Glutamatergic neuron (in vitro differentiated cells): ENCODE data around the gene CCR6. TPM values are rescaled to one million over a fixed set of nuclear protein-coding genes. Genes with fewer than 3 reads are reported as not detected.

ENCODE experiments used
- DNase-seq: peaks from one replicate; pipeline ENCODE4 v3.0.0; 2022
- H3K27ac Mint-ChIP-seq: one replicate; pipeline ENCODE4 v1.8.0; 2020; ENCODE audit warnings: mild to moderate bottlenecking, mixed read lengths, inconsistent platforms; ENCODE audit not compliant: unreplicated experiment
- H3K27me3 Mint-ChIP-seq: one replicate; pipeline ENCODE4 v1.8.0; 2020; ENCODE audit warnings: mild to moderate bottlenecking, moderate library complexity, mixed read lengths, inconsistent platforms; ENCODE audit not compliant: unreplicated experiment
- H3K36me3 Mint-ChIP-seq: one replicate; pipeline ENCODE4 v1.8.0; 2020; ENCODE audit warnings: mild to moderate bottlenecking, mixed read lengths, inconsistent platforms; ENCODE audit not compliant: unreplicated experiment
- H3K4me1 Mint-ChIP-seq: one replicate; pipeline ENCODE4 v1.8.0; 2020; ENCODE audit warnings: mild to moderate bottlenecking, low read depth, mixed read lengths, inconsistent platforms; ENCODE audit not compliant: unreplicated experiment
- H3K4me3 Mint-ChIP-seq: one replicate; pipeline ENCODE4 v1.8.0; 2020; ENCODE audit warnings: mild to moderate bottlenecking, mixed read lengths, inconsistent platforms; ENCODE audit not compliant: unreplicated experiment
- H3K9me3 Mint-ChIP-seq: one replicate; pipeline ENCODE4 v1.8.0; 2020; ENCODE audit warnings: mild to moderate bottlenecking, moderate library complexity, mixed read lengths, inconsistent platforms; ENCODE audit not compliant: unreplicated experiment
- total RNA-seq: library from RNA; stranded (reverse); fragmentation: NEBNext Ultra II Directional; extraction: Animal tissue kit (Norgen Biotek cat#: 25700); gene quantifications from one replicate; pipeline ENCODE4 v1.2.1, GENCODE V29; 2021; ENCODE audit not compliant: unreplicated experiment
- TF ChIP-seq, protein P1 (sequence below): fragments of 200-600 bp; sonication (generic); IDR thresholded peaks from one replicate; pipeline ENCODE4 v1.5.0; 2021; ENCODE audit not compliant: partially characterized antibody, unreplicated experiment

The CCR6 gene
- total RNA-seq, 1 donor from 2014 or later = not detected

DNA sequence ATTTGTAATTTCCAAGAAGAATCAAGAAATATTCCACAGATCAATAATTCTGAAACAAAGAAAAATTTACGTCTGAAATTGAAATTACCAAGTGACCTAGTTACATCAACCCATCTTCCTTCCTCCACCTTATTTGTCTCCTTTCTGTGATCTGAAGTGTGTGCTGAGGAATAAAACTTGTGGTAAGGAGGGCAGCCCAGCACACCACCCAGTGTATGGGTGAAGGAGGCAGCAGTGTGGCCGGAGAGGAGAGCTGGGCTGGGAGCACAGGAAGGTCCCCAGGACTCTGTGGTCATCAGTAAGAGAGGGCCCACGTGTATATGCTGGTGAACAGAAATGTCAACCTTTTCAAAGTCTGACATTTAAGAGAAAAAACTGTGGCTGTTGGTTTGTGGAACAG, 11.3 kb upstream of the CCR6 start:
- Mint-ChIP-seq H3K4me1 (peaks cover 6% of the 10 kb centered on the region), H3K36me3 (no peaks in the 10 kb centered on the region), H3K27ac (no peak overlapping the region), H3K9me3 (no peaks in the 10 kb centered on the region), H3K4me3 (no peak overlapping the region), H3K27me3 (peaks cover 5% of the 10 kb centered on the region)
- TF ChIP-seq, protein P1, sequence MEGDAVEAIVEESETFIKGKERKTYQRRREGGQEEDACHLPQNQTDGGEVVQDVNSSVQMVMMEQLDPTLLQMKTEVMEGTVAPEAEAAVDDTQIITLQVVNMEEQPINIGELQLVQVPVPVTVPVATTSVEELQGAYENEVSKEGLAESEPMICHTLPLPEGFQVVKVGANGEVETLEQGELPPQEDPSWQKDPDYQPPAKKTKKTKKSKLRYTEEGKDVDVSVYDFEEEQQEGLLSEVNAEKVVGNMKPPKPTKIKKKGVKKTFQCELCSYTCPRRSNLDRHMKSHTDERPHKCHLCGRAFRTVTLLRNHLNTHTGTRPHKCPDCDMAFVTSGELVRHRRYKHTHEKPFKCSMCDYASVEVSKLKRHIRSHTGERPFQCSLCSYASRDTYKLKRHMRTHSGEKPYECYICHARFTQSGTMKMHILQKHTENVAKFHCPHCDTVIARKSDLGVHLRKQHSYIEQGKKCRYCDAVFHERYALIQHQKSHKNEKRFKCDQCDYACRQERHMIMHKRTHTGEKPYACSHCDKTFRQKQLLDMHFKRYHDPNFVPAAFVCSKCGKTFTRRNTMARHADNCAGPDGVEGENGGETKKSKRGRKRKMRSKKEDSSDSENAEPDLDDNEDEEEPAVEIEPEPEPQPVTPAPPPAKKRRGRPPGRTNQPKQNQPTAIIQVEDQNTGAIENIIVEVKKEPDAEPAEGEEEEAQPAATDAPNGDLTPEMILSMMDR = no peak
- no peak for DNase-seq

DNA sequence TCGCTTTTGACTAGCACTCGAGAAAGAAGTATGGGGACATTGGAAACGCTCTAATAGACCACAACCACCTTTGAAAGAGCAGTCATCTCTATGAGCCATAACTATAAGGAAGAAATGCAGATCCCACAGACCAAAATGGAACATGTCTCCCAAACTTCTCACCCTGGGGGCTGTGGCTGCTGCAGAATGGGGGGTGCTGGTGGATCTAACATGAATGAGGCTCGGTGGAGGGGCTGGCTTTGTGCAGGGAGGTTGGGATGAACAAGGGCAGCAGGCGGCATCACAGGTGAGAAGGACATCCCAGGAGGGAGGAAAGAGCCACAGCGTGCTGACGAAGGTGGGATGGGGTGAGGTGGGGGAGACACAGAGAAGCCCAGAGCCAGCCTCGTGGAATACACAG, 10.5 kb upstream of the CCR6 start:
- H3K4me1 Mint-ChIP-seq = peaks cover 6% of the 10 kb centered on the region
- H3K9me3 Mint-ChIP-seq = no peaks in the 10 kb centered on the region
- H3K4me3 Mint-ChIP-seq = no peak overlapping the region
- H3K36me3 Mint-ChIP-seq = no peaks in the 10 kb centered on the region
- TF ChIP-seq, protein P1 = no peak
- no peak for DNase-seq
- H3K27ac Mint-ChIP-seq = no peak overlapping the region
- H3K27me3 Mint-ChIP-seq = peaks cover 5% of the 10 kb centered on the region

DNA sequence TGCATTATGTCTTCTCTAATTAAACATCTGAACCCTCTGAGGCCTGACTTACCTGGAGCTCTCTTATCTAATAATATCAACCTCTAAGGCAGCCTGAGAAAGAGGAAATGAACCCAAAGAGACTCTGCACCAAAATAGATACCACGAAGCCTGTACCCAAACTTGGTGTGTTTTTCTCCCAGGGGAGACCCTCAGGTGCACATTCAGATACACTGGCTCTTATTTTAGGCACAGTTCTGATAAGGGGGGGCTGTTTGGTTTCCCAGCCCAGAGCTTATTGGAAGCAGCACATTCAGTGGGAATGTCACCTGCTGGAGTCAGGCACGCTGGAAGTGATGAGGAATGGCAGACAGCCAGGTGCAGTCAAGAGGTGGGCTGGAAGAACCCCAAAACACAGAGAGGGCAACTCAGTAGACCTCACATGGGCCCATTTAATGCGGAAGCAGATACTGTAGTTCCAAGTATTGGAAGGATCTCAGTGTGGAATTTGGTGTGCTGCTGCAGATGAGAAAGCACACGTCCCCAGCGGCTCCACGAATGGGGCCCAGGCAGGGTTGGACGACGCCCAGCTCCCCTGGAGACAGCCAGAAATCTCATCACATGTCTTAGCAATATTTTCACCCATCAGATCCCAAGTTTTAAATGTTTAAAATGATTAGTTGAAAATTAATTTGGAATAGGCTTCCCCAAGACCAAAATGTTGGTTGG, 9.7 kb upstream of the CCR6 start:
- H3K9me3 Mint-ChIP-seq = peaks cover 1% of the 10 kb centered on the region
- H3K4me3 Mint-ChIP-seq = no peak overlapping the region
- DNase-seq = no peak
- no peaks in the 10 kb centered on the region for H3K36me3 Mint-ChIP-seq
- H3K27ac Mint-ChIP-seq = no peak overlapping the region
- TF ChIP-seq, protein P1 = no peak
- H3K4me1 Mint-ChIP-seq = peaks cover 6% of the 10 kb centered on the region
- H3K27me3 Mint-ChIP-seq = peaks cover 5% of the 10 kb centered on the region

DNA sequence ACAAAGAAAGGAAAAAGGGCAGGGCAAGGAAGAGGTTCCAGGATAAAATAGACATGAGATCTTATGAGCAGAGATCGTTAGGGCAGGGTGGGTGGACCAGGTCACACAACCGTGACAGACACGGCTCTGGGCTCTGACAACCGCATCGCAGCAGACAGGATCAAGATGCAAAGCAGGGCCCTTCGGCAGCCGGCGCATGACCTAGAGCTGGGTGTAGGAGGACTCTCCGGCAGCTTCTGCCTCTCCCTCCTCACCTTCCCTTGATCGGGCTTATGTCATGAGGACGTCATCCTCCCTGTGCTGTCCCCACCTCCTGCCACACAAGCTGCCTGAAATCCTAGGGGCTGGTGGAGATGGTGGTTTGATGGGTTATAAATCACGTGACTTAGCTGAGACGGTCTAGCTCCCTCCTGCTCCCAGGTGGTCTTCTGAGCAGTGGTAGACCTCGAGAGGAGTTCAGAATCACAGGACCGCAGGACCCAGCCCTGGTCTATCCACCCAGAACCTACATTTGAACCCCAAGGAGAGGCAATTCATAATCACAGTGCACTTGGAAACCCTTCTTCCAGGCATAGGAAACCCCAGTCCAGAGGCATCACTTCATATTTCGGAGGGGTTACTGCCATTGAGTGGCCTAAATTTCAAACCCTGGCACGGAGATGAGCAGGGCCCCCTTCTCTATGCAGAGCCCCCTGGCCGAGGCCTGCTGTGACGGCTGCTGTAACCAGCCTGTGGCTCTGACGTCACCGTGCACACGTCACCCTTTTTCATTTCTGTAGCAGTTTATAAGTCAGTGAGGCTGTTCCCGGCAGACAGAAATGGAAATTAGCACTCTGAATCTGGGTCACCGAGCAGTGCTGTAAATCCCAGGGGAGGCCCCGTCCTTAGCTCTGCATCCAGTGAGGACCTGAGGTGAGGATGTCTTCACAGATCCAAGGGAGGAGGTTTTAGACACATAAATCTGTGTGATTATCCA, 8.7 kb upstream of the CCR6 start:
- H3K4me1 Mint-ChIP-seq = peaks cover 6% of the 10 kb centered on the region

More for the DNA sequence above, 8.7 kb upstream of the CCR6 start:
- TF ChIP-seq, protein P1 = no peak
- H3K27me3 Mint-ChIP-seq = peaks cover 2% of the 10 kb centered on the region
- H3K36me3 Mint-ChIP-seq = no peaks in the 10 kb centered on the region
- no peak for DNase-seq
- no peak overlapping the region for H3K4me3 Mint-ChIP-seq
- H3K9me3 Mint-ChIP-seq = peaks cover 2% of the 10 kb centered on the region
- no peak overlapping the region for H3K27ac Mint-ChIP-seq
